Activated naive CD4-positive, alpha-beta T cell treated with Interleukin-2 at 50 U/mL for 16 hours (primary cell): Measurements from ENCODE around the gene PFKM.
"Not testable (repeated sequence)": the region's sequence is repeated elsewhere in the genome, so short reads cannot be mapped to it uniquely, and the experiment has no call there.

Experiments
- DNase-seq: peaks from one replicate; pipeline ENCODE4 v3.0.0-alpha.2; 2020

The PFKM gene

GRCh38 chr12:48119078-48119833 lies at the start of gene PFKM:
TSS of gene PFKM (plus strand) at chr12:48119364. CDS start at chr12:48122775, 3,411 bp downstream.
- peak; percentile 73 for DNase-seq

DNA sequence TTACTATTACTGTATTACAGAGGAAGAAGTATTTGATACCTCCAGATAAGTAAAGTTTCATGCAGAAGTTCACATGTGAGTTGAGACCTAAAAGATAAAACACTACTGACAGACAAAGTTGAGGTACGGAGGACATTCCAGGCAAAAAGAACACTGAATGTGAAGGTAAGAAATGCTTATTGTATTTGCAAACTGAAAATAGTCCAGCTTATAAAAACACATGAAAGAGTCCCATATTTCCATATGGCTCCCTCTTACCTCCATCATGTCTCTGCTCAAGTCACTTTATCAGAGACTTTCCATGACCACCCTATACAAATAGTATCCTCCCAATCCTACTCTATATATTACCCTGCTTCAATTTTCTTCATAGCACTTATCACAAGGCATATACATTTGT lies 49.1 kb upstream of the PFKM start:
- DNase-seq, result no peak

- no peak for DNase-seq
Measured at GRCh38 chr12:48070731-48071130, 48.4 kb upstream of the PFKM start.

DNA sequence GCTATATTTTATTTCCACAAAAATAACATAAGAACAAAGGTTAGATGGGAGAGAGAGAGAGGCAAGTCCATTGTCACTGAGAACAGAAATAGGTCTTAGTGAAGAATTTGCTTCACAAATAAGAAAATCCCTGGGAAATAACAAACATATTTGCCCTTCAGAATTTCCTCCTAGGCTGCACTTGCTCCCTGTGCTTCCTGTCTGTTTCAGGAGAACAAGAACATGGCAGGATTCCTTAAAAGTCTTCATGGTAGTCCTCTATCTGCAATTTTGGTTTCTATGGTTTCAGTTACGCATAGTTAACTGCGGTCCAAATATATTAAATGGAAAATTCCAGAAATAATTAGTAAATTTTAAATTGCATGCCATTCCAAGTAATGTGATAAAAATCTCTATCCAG lies 47.4 kb upstream of the PFKM start:
- DNase-seq, result no peak

GRCh38 chr12:48072266-48072665 lies 46.9 kb upstream of the PFKM start:
- no peak for DNase-seq

DNA sequence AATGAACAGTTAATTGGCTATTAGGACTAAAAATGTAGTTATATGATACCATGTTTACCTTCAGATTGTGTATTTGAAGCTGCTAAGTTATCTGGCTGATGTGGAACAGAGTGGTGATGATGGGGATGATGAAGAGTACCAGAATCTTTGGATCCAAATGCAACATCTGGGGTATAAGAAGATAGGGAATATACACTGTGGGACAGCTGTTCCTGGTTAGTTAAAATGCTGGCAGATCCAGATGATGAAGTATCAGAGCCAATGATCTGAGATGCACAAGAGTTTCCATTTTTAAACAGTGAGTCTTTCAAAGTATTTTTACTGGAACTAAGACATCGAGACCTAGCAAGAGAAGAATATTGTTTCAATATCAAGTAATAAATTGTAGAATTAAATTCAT lies 44.9 kb upstream of the PFKM start:
- DNase-seq, result no peak

DNA sequence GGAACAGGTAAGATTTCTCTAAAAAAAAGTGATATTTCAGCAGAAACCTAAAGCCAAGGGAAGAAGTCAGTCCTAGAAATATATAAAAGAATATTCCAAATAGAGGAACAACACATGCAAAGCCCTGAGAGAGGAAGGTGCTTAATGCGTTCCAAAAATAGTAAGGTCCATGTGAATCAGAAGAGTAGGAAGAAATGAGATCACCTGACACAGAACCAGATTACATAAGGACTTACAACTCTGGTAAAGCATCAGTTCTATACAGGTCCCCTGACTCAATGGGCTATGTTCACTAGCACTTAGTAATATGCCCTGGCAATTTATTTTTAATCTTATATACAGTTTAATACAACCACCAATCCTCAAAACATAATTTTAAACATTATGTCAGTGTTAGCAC lies 43.3 kb upstream of the PFKM start:
- no peak for DNase-seq

- DNase-seq, result no peak
Measured at GRCh38 chr12:48077111-48077510, 42.1 kb upstream of the PFKM start.

DNA sequence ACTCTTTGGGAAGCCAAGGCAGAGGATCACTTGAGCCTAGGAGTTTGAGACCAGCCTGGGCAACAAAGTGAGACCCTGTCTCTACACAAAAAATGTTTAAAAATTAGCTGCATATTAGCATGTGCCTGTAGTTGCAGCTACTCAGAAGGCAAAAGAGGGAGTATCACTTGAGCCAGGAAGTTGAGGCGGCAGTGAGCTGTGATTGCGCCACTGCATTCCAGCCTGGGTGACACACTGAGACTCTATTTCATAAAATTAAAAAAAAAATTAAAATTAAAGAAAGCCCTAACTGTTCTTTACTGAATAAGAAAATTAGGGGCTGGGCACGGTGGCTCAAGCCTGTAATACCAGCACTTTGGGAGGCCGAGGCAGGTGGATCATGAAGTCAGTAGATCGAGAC lies 40.3 kb upstream of the PFKM start:
- DNase-seq, result no peak

DNA sequence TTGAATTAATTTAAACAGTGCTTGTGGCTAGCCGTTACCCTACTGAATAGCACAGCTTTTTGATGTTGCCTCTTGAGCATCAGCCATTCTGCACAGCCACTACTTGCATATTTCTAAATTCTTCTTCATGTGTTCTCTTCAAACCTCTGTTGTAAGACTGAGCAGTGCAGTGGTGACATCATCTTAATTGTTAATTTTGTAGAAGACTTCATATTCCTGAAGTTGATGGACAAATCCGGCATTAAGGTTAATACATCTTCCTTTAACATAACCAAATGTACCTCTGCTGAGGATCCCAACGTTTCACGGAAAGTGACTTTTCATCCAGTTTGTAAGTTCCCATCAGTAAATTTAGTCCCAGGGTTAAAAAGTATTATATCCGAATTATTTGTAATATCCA lies 38.9 kb upstream of the PFKM start:
- DNase-seq, result no peak

DNA sequence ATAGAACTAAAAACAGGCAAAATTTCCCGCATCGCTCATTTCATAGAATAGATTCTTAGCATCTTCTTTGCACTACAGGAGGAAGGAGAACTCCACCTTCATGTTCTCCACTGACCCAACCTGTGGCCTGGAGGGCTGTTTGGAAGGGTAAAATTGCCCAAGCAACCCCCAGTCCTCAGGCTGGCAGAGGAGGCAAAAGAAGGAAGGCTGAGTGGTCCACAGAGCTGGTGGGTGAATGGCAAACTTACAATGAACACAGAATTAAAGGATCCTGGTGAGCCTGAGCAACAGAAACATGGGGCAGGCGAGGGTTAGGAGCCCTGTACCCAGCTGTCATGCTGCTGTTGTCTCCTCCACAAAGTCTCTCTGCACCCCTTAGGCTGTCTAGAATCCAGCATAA lies 38.3 kb upstream of the PFKM start:
- DNase-seq, result no peak

- no peak for DNase-seq
Measured at GRCh38 chr12:48084066-48084465, 35.1 kb upstream of the PFKM start.

DNA sequence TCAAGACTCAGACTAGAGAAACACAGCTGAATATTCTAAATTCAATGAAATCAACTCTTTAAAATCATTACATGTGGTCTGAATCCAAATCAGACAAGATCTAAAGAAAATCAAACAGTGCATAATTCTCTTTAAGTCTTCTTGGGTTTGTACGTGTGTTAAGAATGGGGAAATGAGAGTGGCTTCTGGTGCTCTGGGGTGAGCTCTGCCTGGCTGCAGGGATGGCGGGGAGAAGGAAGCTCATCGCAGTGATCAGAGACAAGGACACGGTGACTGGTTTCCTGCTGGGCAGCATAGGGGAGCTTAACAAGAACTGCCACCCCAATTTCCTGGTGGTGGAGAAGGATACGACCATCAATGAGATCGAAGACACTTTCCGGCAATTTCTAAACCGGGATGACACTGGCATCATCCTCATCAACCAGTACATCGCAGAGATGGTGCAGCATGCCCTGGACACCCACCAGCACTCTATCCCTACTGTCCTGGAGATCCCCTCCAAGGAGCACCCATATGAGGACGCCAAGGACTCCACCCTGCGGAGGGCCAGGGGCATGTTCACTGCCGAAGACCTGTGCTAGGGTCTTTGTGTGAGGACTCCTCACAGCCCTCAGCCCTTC lies 34.2 kb upstream of the PFKM start:
- no peak for DNase-seq

- DNase-seq, result no peak
Measured at GRCh38 chr12:48086327-48086726, 32.8 kb upstream of the PFKM start.

DNA sequence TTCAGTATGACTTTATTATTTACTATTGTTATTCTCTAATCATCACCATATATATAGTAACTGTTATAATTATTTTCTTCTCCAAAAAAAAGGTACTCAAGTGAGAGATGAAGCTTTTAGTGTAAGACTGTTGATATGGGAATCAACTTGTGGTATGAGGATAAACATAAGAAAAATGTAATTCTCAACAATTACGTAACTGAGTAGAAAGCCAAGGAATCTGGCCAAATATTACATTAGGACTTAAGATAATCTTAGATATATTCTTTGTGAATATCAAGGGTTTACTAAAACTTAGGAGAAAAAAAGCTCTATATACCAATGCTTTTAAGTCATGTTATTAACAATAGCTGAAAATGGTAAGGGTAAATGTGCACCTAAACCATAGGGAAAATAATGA lies 26.6 kb upstream of the PFKM start:
- no peak for DNase-seq

- DNase-seq, result no peak
Measured at GRCh38 chr12:48104531-48104930, 14.6 kb upstream of the PFKM start.

GRCh38 chr12:48105321-48105866 lies 13.8 kb upstream of the PFKM start:
- DNase-seq, result peak; percentile 57

GRCh38 chr12:48105867-48106680 lies 13.1 kb upstream of the PFKM start, which contains the start of gene SENP1:
TSS of gene SENP1 (minus strand) at chr12:48106079. CDS start at chr12:48101472, 4,607 bp downstream.
- DNase-seq, result peak; percentile 92

DNA sequence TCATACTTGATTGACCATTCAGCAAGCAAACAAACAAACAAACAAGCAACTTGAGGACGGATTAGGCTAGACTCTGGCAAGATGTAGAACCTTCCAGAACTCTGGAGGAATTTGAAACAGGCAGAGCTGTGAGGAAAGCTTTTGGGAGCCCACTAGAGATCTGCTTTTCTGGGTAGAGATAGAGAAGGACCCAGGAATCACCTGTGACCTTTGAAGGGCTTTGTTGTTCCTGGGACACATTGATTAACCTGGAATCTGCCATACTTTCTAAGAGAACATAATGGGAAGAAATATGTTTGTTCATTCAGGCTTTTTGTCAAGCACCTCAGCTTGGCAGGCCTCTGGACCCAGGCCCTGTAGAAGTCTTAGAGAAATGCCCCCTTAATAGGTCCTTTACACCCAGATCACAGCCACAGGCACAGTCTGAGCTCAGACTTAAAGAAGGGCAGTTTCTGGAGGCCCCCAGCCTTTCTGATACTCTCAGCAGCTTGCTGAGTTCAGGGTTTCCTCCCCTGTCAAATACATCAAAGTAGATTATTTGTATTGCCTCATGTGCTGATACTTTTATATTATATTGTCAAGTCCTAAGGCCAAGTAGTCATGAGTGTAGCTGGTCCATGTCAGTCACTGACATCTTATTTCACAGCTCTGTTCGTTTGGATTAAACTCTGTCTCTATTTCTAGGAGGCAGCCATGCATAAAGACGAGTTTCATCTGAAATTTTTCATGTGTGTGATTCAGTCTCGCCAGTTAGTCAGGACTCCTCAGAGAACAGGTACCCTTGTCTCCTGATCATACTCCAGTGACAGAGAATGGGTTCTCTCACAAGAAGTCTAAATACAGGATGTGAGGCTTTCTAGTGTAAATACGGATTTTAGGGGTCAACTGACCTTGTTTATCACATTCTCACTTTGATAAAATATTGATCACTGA lies 12.2 kb upstream of the PFKM start:
- no peak for DNase-seq

DNA sequence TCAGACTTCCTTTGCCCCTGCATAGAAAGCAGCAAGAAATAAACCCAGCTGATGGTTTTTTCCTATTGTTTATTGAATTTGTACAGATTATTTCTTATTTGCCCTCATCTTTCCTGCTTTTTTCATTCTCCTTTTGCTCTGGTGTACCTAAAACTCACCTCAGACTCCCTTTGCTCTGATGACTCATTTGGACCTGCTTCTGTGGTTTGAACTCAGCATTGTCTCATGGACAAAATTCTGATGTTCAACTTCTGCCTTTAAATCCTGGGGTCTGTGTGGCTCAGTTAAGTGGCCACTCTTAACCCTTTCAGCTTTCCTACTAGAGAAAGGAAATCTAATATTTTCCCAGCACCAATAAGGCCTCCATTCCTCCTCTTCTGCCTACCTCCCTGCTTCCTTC lies 9.7 kb upstream of the PFKM start:
- no peak for DNase-seq

GRCh38 chr12:48110691-48111311 lies 8.4 kb upstream of the PFKM start:
- no peak for DNase-seq

- DNase-seq, result not testable (repeated sequence)
Measured at GRCh38 chr12:48111312-48111693, 7.9 kb upstream of the PFKM start.
